NCI-H1048 (cell line): ENCODE data around the gene VSIG10L2.

Experiments
- DNase-seq: peaks from one replicate; lab custom pipeline; 2025; lab: John Stamatoyannopoulos, UW

VSIG10L2 gene

DNA sequence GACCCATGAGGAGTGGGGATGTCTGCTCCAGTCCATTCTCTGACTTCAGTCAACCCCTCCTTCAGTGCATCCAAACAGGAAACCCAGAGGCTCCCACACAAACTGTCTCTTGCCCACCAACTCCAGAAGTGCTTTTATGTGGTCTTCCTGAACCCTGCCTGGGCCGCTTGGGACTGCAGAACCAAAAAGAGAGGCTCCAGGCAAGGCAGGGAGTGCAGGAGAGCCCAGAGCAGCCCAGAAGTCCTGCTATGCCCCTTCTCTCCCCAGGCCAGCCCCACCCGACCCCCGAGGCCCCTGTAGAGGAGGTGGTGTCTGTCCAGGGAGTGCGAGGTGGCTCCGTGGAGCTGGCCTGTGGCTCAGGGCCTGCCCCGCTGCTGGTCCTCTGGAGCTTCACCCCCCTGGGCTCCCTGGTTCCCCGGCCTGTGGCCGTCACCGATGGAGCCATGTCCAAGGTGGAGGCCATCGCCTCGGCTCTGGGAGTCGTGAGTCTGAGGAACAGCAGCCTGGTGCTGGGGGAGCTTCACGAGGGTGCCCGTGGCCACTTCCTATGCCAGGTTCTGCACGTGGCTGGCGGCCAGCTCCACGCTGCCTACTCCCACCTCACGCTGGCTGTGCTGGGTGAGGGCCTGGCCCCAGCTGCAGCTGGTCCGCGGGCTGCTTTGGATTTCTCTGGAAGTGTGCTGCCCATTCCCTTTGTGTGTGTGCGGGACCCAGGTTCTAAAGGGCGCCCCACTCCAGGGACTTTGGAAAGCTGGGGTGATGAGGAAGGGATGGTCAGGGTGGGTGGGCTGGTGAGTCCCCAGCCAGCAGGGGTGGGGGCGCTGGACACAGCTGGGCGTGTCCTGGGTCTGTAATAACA lies 1.8 kb downstream of the VSIG10L2 start:
- DNase-seq: no peak

DNA sequence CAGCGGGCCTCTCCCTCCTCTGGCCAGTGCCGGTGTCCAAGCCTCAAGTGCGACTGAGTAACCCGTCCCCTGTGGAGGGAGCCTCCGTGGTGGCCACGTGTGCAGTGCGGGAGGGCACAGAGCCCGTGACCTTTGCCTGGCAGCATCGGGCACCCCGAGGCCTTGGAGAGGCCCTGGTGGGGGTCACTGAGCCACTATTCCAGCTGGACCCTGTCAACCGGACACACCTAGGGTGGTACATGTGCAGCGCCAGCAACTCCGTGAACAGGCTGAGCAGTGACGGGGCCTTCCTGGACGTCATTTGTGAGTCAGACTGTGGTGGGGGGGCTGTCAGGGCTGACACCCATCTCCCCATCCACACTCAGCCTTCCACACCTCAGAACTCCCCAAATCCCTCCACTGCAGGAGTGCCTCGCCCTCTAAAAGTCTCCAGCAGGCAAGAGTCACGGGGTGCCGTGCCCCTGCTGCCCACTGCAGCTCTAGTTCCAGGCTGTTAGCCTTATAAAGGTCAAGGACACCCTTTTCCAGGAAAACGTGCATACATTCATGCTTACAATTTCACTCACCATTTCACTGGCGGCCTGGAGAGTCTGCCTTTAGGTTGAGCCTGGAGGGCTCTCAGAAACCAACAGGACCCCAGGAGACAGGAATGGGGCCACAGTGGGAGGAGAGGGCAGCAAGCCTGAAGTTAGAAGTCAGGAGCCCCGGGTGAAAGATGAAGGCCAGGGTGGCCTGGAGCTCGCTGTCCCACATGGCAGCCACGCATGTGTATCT lies 2.6 kb downstream of the VSIG10L2 start:
- no peak for DNase-seq

DNA sequence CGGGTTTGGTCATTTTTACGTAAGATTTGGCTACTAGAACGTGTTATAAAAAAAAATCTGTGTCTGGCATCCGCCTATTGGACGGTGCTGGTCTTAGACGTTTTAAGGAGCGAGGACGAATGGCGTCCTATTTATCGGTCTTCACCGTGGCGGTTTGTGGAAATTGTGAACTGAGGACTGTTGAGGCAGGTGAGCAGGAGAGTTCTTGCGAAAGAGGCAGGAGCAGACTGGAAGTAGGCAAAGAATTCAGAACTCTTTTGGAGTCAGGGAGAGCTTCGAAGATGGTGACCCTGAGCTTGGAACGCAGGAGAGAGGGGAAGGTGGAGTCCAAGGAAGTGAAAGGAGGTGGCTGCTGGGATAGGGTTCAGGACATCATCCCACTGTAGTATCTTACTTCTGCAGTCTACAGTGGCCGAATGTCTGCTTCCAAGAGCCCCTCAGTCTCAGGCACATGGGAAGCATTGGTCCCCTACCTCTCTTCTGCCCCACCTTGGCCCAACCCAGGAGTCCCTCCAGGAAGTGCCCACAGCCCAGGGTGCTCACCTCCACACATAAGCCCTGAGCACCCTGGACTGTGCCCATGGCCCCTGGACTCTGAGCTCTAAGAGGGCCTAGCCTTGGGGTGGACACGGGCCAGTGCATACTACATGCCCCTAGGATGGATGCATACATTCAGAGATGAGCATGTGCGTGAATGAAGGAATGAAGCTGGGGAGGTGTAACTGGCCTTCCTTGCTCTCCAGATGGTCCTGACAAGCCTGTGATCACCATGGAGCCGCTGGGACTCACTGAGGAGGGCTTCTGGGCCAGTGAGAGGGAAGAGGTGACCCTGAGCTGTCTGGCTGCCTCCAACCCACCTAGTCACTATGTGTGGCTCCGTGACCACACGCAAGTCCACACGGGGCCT lies 3.7 kb downstream of the VSIG10L2 start:
- no peak for DNase-seq

DNA sequence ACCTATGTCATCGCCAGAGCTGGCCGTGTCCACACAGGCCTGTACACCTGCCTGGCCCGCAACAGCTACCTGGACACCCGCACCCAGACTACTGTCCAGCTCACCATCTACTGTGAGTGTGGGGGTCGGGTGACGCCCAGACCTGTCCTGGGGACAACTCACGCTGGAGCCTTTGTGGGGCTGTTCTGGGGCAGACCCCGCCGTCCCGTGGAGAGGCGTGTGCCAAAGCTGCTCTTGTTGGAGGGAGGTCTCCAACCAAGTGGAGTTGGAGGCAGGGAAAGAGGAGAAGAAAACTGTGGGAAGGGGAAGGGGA lies 4.3 kb downstream of the VSIG10L2 start:
- no peak for DNase-seq

DNA sequence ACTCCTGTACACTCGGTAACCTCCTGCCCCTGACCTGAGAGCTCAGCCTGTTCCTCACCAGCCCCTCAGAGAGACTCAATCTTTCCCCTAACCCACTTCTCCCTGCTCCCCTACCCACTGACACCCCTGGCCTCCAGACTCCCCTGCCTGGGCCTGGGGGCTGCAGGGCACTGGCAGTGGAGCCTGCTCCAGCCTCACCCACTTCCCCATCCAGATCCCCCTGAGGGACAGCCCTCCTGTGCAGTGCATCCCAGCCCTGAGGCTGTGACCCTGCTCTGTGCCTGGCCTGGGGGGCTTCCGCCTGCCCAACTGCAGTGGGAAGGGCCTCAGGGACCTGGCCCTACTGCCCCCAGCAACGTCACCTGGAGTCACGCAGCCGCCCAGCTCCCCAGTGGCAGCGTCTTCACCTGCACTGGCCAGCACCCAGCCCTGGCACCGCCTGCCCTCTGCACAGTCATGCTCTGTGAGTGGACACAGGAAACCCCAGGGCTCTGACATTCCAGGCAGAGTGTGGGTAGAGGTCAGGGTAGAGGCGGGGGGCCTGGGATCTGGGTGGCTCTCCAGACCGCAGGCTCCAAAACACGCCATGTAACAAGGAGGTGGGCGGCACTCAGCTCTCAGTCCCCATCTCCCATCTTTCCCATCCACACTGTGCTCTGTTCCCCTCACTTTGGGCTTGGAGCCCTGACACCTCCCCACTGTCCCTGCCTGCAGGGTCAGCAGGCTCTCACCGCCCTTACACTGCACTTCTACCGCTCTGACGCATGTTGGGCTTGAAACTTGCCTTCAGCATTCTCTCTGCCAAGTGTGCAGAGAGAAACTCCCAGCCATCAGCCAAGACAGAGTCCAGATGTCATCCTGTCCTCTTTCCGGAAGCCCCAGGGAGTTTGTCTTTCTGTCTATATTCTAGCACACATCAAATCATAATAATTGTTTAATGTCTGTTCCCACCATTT lies 5.1 kb downstream of the VSIG10L2 start:
- DNase-seq: no peak

DNA sequence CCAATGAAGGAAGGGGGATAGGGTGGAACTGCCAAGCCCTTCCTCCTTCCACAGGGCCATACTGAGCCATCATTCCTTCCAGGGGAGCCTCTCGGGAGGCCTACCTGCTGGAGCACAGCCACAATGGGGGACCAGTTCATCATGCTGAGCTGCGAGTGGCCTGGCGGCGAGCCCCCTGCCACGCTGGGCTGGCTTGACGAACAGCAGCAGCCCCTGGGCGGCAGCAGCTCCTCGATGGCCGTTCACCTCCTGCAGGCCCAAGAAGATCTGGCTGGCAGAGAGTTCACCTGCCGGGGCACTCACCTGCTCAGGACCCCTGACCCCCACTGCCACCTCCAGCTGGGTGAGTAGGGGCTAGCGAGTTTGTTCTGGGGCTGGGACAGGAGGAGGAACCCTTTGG lies 5.9 kb downstream of the VSIG10L2 start:
- DNase-seq: no peak

DNA sequence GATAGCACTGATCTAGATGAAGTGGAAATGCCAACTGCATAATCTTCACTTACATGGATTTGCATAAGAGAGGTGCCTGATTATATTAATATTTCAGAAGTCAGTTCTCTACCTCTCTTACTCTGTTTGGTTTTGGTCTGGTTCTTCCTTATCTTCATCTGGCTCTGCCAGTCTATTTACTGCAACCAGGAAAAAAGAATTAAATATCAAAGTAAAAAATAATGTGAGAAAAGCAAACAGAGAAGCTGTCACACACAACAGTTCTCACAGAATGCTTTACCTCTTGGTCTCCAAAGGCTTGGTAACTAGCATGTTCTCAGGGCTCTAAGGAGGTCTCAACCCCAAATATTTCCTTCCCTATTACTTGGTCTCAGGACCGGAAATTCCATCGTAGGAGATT lies 6.7 kb downstream of the VSIG10L2 start:
- no peak for DNase-seq

DNA sequence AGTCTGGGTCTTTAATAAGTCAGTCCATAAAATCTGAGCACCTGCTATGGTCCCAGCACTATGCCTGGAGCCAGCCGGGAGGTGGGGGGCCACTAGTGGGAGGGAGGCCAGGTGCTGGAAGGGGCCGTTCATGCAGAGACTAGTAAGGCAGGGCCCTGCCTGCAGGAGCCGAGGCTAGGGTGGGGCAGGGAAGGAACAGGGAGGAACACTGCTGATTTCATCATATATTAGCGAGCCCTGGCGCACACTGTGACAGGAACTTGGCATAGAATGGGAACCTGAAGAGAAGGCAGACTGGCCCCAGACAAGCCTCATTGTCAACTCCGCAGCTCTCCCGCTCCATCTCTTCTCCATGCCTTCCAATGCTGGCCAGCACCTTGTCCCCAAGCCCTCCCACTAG lies 7.1 kb downstream of the VSIG10L2 start:
- DNase-seq: no peak

DNA sequence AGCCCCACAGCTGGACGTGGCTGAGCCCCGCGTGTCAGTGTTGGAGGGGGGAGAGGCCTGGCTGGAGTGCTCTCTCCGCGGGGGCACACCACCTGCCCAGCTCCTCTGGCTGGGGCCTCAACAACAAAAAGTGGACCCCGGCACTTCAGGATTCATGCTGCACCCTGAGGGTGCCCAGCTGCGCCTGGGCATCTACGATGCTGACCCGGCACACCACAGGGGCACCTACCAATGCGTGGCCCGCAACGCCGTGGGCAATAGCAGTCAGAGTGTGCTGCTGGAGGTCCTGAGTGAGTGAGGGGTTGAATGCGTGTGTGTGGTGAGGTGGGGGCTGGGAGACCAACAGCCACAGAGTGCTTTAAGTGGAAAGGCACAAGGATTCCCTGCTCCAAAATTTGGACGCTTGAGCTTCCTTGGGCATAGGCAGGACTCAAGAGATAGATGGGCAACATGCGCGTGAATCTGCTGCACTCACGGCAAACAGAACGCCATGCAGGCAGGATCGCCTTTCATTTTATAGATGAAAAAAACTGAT lies 7.6 kb downstream of the VSIG10L2 start:
- no peak for DNase-seq

DNA sequence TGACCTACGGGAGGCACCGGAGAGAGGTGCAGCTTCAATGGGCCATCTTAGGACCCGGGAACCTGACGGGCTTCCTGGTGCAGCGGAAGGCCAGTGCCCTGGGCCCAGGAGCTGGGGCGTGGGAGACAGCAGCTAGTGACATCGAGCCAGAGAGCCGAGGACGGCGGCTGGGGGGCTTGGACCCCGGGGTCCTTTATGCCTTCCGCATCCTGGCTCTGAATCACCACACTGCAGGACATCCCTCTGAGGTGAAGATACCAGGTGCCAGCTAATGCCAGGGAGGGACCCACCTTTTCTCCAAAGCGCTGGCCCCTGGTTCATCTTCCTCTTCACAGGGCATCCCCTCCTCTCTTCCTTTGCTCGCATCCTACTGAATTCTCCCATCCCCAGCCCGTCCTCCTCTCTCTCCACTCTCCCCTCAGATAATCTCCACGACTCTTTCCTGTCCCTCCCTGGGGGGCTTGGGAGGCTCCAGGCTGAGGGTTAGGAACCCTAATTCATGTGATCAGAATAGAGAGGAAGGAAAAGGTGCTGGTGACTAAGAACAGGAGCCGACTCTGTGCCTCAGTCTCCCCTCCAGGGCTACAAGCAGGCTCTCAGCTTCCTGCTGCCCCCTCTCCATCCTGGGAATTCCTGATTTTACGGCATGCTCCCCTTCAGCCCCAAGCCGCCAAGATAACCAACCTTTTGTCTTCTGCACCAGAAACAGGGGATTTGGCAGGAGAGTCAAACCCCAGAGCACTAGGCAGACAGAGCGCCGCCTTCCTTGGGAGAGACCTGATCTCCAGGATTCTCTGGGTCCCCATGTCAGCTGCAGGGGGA lies 8.5 kb downstream of the VSIG10L2 start:
- no peak for DNase-seq

DNA sequence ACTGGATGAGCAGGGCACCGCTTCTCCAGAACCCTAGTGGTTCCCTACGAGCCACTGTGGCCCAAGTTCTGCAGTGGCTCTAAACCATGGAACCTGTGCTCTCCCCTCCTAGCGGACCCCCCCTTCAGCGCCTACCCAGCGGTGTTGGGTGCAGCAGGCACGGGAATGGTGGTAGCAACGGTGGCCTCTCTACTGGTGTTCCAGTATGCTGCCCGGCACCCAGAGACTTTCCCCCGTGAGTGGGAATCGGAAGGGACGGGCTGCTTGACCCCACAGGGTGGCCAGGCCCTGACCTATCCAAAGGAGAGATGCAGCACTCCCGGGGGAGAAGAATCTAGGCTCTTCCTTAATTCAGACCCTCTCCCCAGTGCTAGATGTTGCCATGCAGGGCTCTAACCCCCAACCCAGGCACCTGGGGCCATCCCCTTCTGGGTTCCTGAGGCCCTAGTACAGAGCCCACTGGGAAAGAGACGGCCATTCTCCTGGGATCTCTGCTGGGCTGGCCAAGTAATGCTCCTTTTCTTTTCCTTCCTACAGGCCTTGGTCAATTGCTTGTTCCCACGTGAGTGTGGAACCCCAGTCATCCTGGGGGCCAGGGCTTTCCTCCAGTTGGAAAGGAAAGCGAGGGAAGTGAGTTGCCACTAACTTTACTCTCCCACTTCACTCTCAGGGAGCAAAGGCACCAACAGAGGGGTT lies 9.2 kb downstream of the VSIG10L2 start:
- DNase-seq: no peak

DNA sequence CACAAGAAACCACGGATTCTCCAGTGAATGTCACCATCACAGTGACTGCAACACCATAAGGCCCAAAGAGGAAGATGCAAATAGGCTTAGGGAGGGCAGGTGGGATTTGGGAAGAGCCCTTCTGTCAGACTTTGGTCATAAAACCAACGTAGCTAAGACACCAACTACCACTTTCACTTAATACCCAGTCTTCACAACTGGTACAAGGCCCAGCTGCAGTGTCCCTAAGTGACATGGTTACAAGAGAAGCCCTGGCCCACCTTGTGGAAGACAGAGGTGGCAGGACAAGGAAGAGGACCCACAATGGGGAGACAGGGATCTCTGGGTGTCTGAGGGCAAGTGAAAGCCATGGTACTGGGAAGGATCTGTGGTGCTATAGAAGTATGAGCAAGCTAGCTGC lies 10.0 kb downstream of the VSIG10L2 start:
- DNase-seq: no peak

DNA sequence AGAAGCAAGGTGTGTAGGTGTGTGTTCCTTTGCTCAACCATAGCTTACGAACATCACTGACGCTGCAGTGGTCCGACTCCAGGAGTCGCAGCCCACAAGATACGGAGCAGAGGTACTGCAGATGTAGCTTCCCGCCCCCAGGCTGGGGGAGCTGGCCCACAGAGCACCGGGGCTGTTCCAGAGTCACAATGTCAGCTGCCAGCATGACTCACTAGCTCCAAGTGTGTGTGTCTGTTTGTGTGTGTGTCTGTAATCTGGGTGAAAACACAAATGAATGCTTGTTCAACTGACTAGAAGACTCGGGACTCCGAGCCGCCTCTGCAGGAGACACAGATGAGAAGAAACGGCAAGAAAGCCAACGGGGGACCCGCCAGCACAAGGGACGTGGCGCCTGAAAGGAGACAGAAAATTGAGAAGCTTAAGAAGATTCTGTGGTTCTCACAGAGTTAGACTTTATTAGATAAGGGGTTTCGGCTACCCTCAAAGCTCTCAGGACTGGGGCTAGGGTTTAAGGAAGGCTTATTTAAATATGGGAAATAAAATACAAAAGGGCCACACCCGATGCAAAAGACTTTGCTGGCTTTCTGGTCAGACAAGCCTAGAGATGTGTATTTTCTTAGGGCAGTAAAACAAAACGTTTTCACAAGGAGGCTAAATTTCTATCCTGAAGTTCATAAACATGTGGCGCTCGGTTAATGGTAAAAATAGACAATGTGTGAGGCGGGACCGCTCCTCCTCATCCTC lies 10.7 kb downstream of the VSIG10L2 start:
- no peak for DNase-seq

DNA sequence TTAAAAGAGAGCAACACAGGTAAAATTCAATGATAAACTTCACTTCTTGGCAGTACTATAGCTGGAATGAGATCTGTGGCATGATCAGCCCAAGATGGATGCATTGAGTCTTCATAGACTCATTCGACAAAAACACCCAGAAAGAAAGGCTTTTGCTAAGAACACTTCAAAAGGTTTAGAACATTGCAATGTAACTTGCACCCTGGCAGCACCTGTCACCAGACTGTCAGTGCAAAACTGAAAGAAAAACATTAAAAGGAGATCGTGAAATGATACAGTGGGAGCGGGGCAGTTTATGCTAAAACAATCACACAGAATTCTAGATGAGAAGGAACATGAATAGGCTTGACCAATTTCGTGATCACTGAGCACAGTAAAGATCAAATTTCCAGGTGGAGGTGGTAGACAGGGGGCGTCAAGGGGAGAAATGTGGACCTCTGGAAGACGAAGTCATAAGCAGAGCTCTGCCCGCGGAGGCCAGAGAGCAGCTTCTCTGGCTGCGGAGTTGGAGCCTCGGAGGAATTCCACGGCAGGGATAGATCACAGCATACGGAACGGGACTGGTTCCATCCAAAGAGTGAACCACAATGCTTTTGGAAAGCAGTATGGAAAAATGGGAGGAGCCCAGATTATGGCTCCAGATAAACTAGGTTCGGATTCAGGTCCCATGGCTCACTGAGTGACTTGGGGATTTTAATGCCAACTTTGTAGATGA lies 11.9 kb downstream of the VSIG10L2 start:
- DNase-seq: no peak

DNA sequence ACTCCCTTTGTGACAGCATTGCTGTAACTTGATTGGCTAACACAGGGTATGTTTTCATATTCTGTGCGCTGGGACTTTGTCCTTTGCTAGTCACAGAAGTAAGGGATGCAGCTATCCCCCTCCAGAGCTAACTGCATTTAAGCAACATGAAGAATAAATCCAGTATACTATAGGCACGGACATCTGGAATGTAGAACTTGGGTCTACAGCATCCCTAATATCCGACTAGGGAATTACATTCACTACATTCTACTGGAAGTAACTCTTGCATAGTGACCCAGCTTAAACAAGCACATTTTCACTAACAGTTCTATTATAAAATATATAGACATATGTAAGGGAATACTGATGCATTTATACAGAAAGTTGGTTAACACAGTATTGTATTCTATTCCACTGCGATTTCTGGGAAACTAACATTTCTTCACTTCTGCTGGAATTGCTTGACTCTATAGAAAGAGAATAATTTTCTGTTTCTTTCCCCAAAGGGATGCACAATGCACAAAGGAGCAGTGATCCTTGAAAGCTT lies 13.1 kb downstream of the VSIG10L2 start:
- DNase-seq: no peak

DNA sequence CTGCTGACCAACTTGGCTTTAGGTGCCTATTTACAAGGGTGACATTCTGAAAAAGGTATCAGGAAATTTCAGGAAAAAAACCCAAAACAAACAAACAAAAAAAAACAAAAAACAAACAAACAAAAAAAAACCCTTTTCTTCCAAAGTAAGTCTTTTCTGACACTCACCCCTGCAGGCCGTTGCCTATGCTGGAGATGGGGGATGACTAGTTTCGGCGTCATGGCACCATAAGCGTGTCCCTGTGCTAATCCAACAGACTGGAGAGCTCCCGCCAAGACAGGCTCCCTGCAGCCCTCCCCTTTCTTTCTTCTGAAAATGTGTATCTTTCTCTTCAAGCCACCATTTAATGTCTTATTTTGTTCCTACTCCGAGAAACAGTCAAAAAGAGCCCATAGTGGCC lies 13.7 kb downstream of the VSIG10L2 start:
- DNase-seq: no peak

DNA sequence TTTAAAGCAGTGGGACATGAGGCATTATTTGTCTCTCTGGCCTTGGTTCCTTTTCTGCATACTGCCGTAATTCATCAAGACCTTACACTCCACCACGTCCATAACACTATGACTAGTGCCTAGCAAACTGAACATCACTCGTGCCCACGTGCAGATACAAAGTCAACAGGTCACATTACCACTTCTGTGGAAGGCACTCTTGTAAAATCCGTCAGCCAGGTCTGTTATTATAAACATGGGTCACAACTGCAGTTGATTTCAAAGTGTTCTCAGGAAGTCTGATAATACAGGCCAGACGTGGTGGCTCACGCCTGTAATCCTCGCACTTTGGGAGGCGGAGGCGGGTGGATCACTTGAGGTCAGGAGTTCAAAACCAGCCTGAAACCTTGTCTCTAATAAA lies 14.1 kb downstream of the VSIG10L2 start:
- no peak for DNase-seq

DNA sequence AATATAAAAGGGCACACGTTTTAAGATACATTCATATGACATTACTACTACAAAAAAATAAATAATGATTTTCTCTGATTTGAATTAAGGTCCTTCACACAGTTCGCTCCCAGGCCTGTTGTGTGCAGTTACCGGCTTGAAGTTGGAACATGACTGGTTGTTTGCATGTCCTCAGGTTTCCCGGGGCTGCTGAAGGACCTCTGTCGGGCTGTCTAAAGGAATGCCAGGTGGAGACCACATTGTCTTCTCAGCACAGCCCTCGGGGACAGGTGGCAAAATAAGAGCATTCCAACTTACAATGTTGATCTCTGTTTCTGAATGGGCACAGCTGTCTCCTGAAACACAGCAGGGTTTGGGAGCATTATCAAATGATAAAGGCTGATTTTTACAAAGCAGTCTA lies 14.9 kb downstream of the VSIG10L2 start:
- DNase-seq: no peak
